Motor neuron (in vitro differentiated cells): ENCODE data around the gene FRMD4A. TPM values are rescaled to one million over a fixed set of nuclear protein-coding genes. Genes with fewer than 3 reads are reported as not detected.

Experiments used
- ATAC-seq, 8 experiments: fragments of 200-7000 bp; cut with Tn5 transposase; replicated peaks in 6 of 8; 2 replicates each; pipeline ENCODE4 v1.8.0; 2021; ENCODE audit warnings: mild to moderate bottlenecking in 8 of 8, moderate library complexity in 8 of 8
- H3K27ac ChIP-seq, 2 donors: fragments of 250-450 bp; sonication (Bioruptor Pico); 2 replicates each; pipeline ENCODE4 v1.9.0; 2021; ENCODE audit warnings: antibody characterized with exemption in 2 of 2, mild to moderate bottlenecking in 2 of 2, moderate library complexity in 1 of 2
- H3K4me1 ChIP-seq, 2 donors: fragments of 250-450 bp; sonication (Bioruptor Pico); replicated peaks in 1 of 2; 2 replicates each; pipeline ENCODE4 v1.6.1; 2021; ENCODE audit warnings: antibody characterized with exemption in 2 of 2, mild to moderate bottlenecking in 2 of 2, moderate library complexity in 1 of 2
- H3K4me3 ChIP-seq, 5 donors: fragments of 250-450 bp; sonication (Bioruptor Pico); 2 replicates each; pipeline ENCODE4 v1.9.0; 2021; ENCODE audit warnings: antibody characterized with exemption in 5 of 5, mild to moderate bottlenecking in 5 of 5, moderate library complexity in 4 of 5
- WGBS, 10 experiments: fragments of 450-650 bp; shearing (Covaris generic); methylation state at CpG; one replicate each; pipeline ENCODE4 v1.0.0; 2022; 5-methylcytosine and 5-hydroxymethylcytosine counted together
- in situ Hi-C, 9 experiments: fragments of 400-800 bp; cut with MboI; loops; one replicate each; pipeline ENCODE4 v1.15.0; 2021; ENCODE audit warnings: low sequenced_read_pairs in 9 of 9, low pct_unique_long_range_greater_than_20kb in 2 of 9; ENCODE audit not compliant: unreplicated experiment in 9 of 9
- total RNA-seq, 8 experiments: library from RNA; unstranded; fragments of 300-600 nt; gene quantifications; 2 replicates each; pipeline versions ENCODE4 v1.2.3 to v1.2.4, GENCODE V29; 2022

FRMD4A gene
- total RNA-seq, 8 experiments from 2014 or later, result 18.6 to 87.3 (median 44.5) TPM

DNA sequence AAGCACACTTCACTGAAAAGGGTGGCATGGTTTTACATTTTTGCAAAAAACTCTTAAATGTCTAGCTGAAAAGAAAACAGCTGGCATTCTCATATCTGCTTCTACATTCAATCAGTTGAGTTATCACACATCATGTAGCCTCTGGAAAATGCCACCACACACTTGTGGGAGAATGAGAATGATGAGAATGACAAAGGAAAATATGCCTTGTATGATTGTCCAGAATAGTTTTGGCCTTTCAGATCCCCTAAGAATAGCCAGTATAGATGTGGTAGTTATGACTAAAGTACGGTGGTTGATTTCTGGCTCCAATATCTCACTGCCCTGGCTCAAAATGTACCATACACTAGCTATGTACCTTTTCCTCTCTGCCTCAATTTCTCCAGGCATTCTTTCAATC is 30.2 kb upstream of the FRMD4A start:
- no peak overlapping the region for H3K27ac ChIP-seq
- H3K4me3 ChIP-seq, result no peak overlapping the region
- no peak for ATAC-seq
- H3K4me1 ChIP-seq, result no peaks in the 10 kb centered on the region
- in situ Hi-C loops, result no loop called here
- WGBS, 10 experiments, result 0 to 100% (median 73%) methylated on average over 1 of the region's 1 CpG; no CpG with 5 or more reads in 7 of the 10 experiments

DNA sequence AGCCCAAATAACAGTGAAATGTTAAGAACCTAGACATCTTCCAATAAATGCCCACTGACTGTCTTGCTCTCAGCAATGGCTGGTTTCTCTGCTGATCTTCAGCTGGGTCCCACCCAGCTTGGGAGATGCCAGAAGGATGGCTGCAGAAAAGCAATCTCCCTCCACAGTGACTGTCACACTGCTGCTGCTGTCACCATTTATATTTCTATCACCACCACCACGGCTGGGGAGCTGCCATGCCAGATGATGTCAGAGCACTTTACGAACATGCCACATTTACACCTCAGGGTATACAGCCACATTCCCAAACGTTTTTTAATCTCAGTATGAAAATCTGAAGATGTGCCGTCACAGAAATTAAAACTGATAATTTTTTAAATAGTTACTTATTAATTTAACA is 29.8 kb upstream of the FRMD4A start:
- WGBS, 10 experiments, result 0 to 90% (median 51%) methylated on average over 1 to 4 of the region's 4 CpGs; no CpG with 5 or more reads in 2 of the 10 experiments
- in situ Hi-C loops, result no loop called here
- H3K27ac ChIP-seq, result no peak overlapping the region
- no peak overlapping the region for H3K4me3 ChIP-seq
- ATAC-seq, result peak in 1 of 8 experiments; percentile 29
- no peaks in the 10 kb centered on the region for H3K4me1 ChIP-seq

DNA sequence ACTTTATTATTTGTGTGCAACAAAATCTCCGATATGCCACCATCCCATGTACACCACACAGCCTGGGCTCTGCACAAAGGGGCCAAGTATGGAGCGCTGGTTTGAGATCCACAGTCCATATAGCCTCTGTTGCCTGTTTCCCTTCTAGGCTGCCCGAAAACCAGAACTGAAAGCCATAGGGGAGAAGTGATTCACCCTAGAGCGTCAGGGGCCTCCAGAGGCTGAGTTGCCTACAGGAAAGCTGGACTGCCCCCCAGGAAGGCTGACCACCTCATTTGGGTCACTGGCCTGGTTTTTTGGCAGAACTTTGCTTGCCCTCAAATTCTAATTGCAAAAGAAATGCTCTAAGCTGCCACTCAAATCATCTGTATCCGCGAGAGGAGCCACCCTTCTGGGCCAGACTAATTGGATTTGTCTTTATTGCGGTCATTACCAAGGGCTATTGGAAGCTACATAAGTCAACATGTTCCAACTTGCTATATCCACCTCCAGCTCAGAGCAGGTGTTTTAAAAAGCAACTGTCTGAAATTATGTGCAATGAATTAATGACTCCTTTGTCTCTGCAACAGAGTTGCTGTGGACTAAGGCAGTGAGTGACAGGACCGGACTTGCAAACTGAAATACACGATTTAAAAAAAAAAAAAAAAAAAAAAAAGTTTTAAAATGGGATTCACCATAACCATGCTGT is 28.3 kb upstream of the FRMD4A start:
- ATAC-seq, result no peak
- Histone ChIP-seq H3K27ac (no peak overlapping the region), H3K4me3 (no peak overlapping the region), H3K4me1 (no peaks in the 10 kb centered on the region)
- WGBS, 10 experiments, result 46 to 96% (median 85%) methylated on average over 1 to 9 of the region's 9 CpGs; no CpG with 5 or more reads in 1 of the 10 experiments
- in situ Hi-C loops, result no loop called here

DNA sequence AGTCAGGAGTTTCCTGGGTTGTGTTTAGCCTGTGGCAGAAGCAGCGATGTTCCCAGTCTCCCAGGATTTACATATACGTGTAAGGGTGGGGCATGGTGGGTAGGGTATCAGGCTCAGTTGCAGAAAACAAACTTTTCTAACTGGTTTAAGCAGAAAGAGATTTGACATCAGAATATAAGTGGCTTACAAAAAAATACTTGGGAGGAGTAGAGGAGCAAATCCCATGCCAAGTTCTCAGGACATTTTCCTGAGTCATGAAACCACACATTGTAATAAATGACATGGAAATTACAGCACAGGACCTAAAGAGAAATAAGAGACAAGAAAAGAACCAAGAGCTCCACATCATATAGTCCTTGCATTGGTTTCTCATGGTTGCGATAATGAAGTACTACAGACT is 26.2 kb upstream of the FRMD4A start:
- peak in 2 of 8 experiments; percentile 89 to 90 for ATAC-seq
- WGBS, 10 experiments, result 58 to 100% (median 91%) methylated on average over 1 to 3 of the region's 3 CpGs; no CpG with 5 or more reads in 2 of the 10 experiments
- in situ Hi-C loops, result no loop called here
- no peak overlapping the region for H3K27ac ChIP-seq
- no peak overlapping the region for H3K4me3 ChIP-seq
- no peaks in the 10 kb centered on the region for H3K4me1 ChIP-seq

DNA sequence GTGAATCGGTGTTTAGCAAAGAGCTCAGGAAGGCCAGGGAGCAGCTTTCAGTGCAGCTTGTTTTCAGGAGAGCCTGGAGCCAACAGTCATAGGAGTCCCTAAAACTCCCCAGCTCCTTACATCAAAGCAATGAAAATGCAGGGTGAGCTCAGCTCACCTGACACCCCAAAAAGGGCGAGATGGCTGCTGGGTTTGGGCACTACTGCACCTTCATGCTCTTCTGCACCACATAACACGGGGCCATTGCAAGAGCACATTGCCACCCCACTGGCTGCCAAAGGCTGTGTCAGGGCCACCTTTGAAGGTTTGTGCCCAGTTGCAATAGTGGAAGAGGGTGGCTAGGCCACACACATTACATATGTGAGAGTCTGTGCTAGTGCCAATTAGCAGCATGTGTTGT is 25.0 kb upstream of the FRMD4A start:
- ATAC-seq, result no peak
- Histone ChIP-seq H3K4me3 (no peak overlapping the region), H3K4me1 (no peaks in the 10 kb centered on the region), H3K27ac (no peak overlapping the region)
- 33 to 100% (median 95%) methylated on average over 1 to 3 of the region's 3 CpGs; no CpG with 5 or more reads in 3 of the 10 experiments for WGBS, 10 experiments
- in situ Hi-C loops, result no loop called here

DNA sequence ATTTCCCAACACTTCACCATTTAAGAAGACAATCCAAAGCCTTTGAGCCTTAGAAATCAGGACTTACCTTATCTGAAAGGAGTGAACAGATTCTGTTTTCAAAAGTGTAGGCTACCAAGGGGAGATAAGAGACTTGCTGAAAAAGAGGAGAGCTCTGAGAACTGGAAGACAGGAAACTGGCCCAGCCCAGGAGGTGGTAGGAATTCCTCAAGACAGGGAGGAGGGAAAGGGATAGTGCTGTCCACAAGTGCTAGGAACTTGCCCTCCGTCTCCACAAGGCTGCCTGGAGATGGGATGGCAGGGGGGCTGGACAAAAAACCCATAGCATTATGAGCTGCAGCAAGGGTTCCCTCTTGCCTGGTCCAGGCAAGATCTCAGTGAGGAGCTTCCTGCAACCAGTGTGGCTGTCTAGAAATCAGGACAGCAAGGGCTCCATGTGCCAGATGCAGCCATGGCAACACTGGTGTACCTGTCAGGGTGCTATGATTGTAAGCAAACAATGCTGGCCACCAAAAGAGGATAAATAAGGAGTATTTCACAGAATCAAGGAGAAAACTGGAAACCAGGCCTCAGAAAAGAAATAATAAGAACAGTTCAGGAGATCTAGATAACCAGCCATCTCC is 22.7 kb upstream of the FRMD4A start:
- Histone ChIP-seq H3K4me1 (no peaks in the 10 kb centered on the region), H3K4me3 (no peak overlapping the region), H3K27ac (no peak overlapping the region)
- in situ Hi-C loops, result no loop called here
- 0 to 83% (median 60%) methylated on average over 1 of the region's 1 CpG; no CpG with 5 or more reads in 7 of the 10 experiments for WGBS, 10 experiments
- no peak for ATAC-seq

DNA sequence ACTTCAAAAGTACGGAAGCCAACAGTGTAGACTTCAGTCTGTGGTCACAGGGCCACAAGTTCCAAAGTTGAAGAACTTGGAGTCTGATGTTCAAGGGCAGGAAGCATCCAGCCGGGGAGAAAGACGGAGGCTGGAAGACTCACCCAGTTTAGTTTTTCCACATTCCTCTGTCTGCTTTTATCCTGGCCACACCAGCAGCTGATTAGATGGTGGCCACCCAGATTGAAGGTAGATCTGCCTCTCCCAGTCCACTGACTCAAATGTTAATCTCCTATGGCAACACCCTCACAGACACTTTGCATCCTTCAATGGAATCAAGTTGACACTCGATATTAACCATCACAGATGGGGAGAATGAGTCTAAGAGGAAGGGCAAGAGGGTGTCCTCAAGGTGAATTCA is 19.3 kb upstream of the FRMD4A start:
- peak in 1 of 8 experiments; percentile 18 for ATAC-seq
- H3K4me1 ChIP-seq, result no peaks in the 10 kb centered on the region
- H3K4me3 ChIP-seq, result no peak overlapping the region
- no peak overlapping the region for H3K27ac ChIP-seq
- WGBS, 10 experiments, result 14 to 100% (median 20%) methylated on average over 1 to 3 of the region's 4 CpGs; no CpG with 5 or more reads in 3 of the 10 experiments
- in situ Hi-C loops, result no loop called here

DNA sequence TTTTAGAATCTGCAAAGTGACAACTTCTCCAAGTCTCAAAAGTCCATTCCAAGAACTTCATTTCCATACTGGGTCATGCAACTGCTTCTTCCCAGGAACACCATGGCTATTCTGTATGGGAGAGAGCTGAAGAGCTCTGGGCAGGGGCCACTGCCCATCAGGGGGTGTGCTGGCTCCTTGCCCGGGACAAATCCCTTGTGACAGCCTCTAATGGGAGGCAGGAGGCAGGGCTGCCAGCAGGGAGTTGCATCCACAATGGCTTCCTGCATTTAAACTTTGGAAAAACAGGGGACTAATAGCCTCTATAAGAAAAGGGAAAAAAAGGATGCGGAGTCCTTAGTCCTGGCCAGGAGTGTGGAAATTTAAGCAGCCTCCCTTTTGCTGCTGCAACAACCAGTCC is 18.4 kb upstream of the FRMD4A start:
- no peaks in the 10 kb centered on the region for H3K4me1 ChIP-seq
- no peak overlapping the region for H3K4me3 ChIP-seq
- in situ Hi-C loops, result no loop called here
- WGBS, 10 experiments, result 0 to 100% (median 75%) methylated on average over 1 to 2 of the region's 2 CpGs; no CpG with 5 or more reads in 3 of the 10 experiments
- no peak for ATAC-seq
- H3K27ac ChIP-seq, result no peak overlapping the region

DNA sequence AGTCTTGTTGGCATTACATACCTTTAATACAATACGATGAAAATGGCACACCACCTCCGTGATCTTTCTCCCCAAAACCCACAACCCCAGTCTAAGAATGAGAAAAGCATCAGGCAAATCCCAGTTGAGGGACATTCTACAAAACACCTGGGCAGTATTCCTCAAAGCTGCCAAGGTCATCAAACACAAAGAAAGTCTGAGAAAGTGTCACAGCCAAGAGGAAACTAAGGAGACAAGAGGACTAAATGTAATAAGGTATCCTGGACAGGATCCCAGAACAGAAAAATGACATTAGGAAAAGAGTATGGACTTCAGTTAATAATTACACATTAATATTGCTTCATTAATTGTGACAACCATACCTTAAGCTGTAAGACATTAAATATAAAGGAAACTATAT is 14.5 kb upstream of the FRMD4A start:
- in situ Hi-C loops, result no loop called here
- H3K4me3 ChIP-seq, result no peak overlapping the region
- H3K27ac ChIP-seq, result no peak overlapping the region
- no peaks in the 10 kb centered on the region for H3K4me1 ChIP-seq
- WGBS, 10 experiments, result 17 to 100% (median 76%) methylated on average over 2 of the region's 2 CpGs; no CpG with 5 or more reads in 2 of the 10 experiments
- ATAC-seq, result no peak

DNA sequence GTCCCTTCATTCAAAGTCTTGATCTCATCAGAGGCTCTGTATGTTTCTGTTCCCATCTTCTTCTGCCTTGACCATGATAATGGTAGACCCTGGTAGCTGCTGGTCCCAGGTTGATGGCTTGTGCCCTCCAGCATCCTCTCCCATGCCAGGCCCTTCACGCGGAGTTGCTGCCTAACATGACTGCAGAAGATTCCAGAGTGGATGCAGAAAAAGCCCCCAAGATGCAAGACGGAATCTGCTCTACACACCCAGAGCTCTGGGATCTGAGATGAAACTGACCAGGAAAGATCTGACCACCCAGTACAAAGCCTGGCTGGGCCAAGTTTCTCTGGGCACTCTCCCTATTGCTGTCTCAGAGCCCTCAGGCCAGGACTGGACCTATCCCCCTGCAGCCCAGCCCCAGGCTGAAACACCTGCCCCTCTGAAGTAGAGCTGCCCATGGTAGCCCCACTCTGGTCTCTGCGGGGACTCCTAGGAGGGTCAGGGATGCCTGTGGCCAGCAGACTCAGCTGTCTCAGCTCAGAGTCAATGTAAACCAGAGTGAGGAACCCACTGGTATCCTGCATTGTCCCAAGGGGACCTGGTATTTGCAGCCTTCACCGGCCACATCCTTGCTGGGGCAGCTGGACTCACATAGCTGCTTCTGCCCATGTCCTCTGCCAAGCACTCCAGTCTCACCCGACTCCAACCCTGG is 9.5 kb upstream of the FRMD4A start:
- no peak for ATAC-seq

DNA sequence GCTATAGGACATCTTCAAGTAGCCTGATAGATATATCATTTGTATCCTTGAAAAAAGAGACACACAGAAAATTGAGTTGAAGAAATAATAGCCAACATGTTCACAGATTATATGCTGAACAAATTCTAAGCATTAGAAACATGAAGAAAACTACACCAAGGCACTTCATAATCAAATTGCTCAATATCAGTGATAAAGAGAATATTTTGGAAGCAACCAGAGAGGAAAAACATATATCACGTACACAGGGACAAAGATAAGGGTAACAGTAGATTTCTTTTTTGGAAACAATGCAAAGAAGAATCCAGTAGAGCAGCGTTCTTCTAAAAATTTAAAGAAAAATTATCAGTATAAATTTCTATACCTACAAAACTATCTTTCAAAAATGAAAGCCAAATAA is 6.0 kb upstream of the FRMD4A start:
- Histone ChIP-seq H3K4me1 (no peaks in the 10 kb centered on the region), H3K4me3 (no peak overlapping the region), H3K27ac (no peak overlapping the region)
- ATAC-seq, result no peak
- in situ Hi-C loops, result no loop called here
- WGBS, 10 experiments, result 32 to 100% (median 90%) methylated on average over 1 to 2 of the region's 2 CpGs

More for the DNA sequence above, 9.5 kb upstream of the FRMD4A start:
- Histone ChIP-seq H3K4me3 (no peak overlapping the region), H3K27ac (no peak overlapping the region), H3K4me1 (no peaks in the 10 kb centered on the region)
- in situ Hi-C loops, result no loop called here
- WGBS, 10 experiments, result 67 to 96% (median 80%) methylated on average over 1 to 4 of the region's 6 CpGs; no CpG with 5 or more reads in 6 of the 10 experiments

DNA sequence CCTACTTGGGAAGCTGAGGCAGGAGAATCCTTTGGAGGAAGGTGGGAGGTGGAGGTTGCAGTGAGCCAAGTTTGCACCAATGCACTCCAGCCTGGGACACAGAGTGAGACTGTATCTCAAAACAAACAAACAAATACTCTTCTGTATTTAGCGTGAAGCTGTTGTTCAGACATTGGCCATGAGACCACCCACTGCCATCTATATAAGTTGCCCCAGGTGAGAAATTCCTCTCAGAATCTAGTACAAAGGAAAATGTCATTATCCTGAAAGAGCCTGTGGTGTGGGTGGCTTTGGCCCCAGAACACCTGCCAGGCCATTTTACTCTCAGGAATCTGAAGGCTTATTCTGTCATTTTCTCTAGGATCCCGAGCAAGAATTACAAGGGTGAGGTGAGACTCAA is 4.0 kb upstream of the FRMD4A start:
- no peak for ATAC-seq
- in situ Hi-C loops, result no loop called here

DNA sequence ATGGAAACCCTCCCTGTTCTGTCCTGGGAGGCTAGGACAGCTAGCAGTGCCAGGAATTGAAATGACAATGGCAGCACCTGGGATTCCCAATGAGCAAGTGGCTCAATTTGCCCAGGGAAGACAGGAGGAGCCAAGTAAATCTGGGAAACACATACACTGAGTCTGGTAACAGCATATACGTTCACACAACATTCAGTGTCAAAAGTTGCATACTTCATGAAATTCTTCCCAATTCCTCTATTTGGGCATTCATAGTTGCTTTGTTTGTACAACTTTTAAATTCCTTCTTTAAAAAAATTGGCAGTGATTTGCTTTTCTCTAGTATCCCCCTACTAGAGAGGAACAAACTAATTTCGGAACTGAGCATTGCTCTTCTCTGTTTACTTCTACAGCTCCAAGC is 2.9 kb upstream of the FRMD4A start:
- WGBS, 10 experiments, result 0 to 100% (median 76%) methylated on average over 1 to 2 of the region's 2 CpGs; no CpG with 5 or more reads in 1 of the 10 experiments
- peaks cover 16 to 24% of the 10 kb centered on the region in 2 donors for H3K4me1 ChIP-seq
- no peak overlapping the region for H3K27ac ChIP-seq
- in situ Hi-C loops, result no loop called here
- H3K4me3 ChIP-seq, result no peak overlapping the region
- ATAC-seq, result no peak

More for the DNA sequence above, 4.0 kb upstream of the FRMD4A start:
- no peak overlapping the region for H3K27ac ChIP-seq
- 13 to 100% (median 73%) methylated on average over 1 to 2 of the region's 2 CpGs; no CpG with 5 or more reads in 3 of the 10 experiments for WGBS, 10 experiments
- peaks cover 9 to 13% of the 10 kb centered on the region in 2 donors for H3K4me1 ChIP-seq
- H3K4me3 ChIP-seq, result no peak overlapping the region
